GM12878 (cell line): ENCODE results near the gene AP2S1.
"Not testable (repeated sequence)": the region's sequence is repeated elsewhere in the genome, so short reads cannot be mapped to it uniquely, and the experiment has no call there.

Experiments
- ATF2 ChIP-seq: IDR thresholded peaks from 2 replicates; pipeline ENCODE4 v1.6.1; 2012; ENCODE audit warnings: low read length, inconsistent platforms
- BCL3 ChIP-seq: IDR thresholded peaks from 2 replicates; pipeline ENCODE4 v1.6.1; 2011; ENCODE audit warnings: borderline replicate concordance, low read depth, mild to moderate bottlenecking, moderate library complexity, low read length; ENCODE audit not compliant: insufficient read depth, poor library complexity, severe bottlenecking
- CTCF ChIP-seq, 3 experiments: IDR thresholded peaks in 2 of 3; conservative IDR thresholded peaks in 1 of 3; 2 replicates each; pipeline ENCODE4 v1.5.1; 2011; ENCODE audit warnings: low read depth in 3 of 3, low read length in 3 of 3, mild to moderate bottlenecking in 3 of 3, control low read depth in 2 of 3, moderate library complexity in 2 of 3, inconsistent platforms in 1 of 3, mixed read lengths in 1 of 3; ENCODE audit not compliant: control insufficient read depth in 2 of 3, insufficient read depth in 1 of 3; ENCODE audit errors: extremely low read depth in 1 of 3
- EP300 ChIP-seq, 2 experiments: fragments of 150-350 bp in 1 of 2; IDR thresholded peaks; 2 replicates each; pipeline ENCODE4 v1.6.1; 2011 to 2012; ENCODE audit warnings: low read depth in 2 of 2, low read length in 2 of 2, borderline replicate concordance in 1 of 2, improper control_type of control experiment in 1 of 2, inconsistent platforms in 1 of 2; ENCODE audit not compliant: control insufficient read depth in 1 of 2
- ESRRA ChIP-seq: IDR thresholded peaks from 2 replicates; pipeline ENCODE4 v1.6.1; 2012; ENCODE audit warnings: mild to moderate bottlenecking, low read length, improper control_type of control experiment
- IRF3 ChIP-seq: fragments of 450-650 bp; IDR thresholded peaks from 2 replicates; pipeline ENCODE4 v1.6.1; 2014; ENCODE audit warnings: mild to moderate bottlenecking
- MXI1 ChIP-seq: fragments of 150-350 bp; IDR thresholded peaks from 2 replicates; pipeline ENCODE4 v1.6.1; 2011; ENCODE audit warnings: low read depth, mild to moderate bottlenecking, inconsistent platforms, low read length, improper control_type of control experiment
- NRF1 ChIP-seq: conservative IDR thresholded peaks from 2 replicates; pipeline ENCODE4 v1.6.1; 2011; ENCODE audit warnings: mild to moderate bottlenecking, low read depth, low read length, improper control_type of control experiment
- POLR2AphosphoS2 ChIP-seq: IDR thresholded peaks from 2 replicates; pipeline ENCODE4 v1.6.1; 2011; ENCODE audit warnings: low read depth, mild to moderate bottlenecking, low read length, improper control_type of control experiment, moderate library complexity
- POLR2AphosphoS5 ChIP-seq: IDR thresholded peaks from 2 replicates; pipeline ENCODE4 v1.6.1; 2011; ENCODE audit warnings: mild to moderate bottlenecking, low read length, inconsistent platforms
- RBBP5 ChIP-seq: fragments of 200-600 bp; sonication (generic); conservative IDR thresholded peaks from 2 replicates; pipeline ENCODE4 v1.6.1; 2016
- SP1 ChIP-seq: IDR thresholded peaks from one replicate; pipeline ENCODE4 v1.6.1; 2011; ENCODE audit warnings: low read depth, low read length
- ZNF274 ChIP-seq: IDR thresholded peaks from one replicate; pipeline ENCODE4 v1.8.0; 2011; ENCODE audit not compliant: insufficient read length, insufficient read depth

- not testable (repeated sequence) for TF ChIP-seq ZNF274; CTCF (IDR thresholded peaks at IDR 0.05 in 2 of 3, conservative IDR thresholded peaks at IDR 0.05 in 1 of 3; ENCODE audit: control insufficient read depth in 2 of 3, extremely low read depth in 1 of 3, insufficient read depth in 1 of 3, low read depth in 3 of 3, low read length in 3 of 3); ESRRA; BCL3; NRF1; MXI1; POLR2AphosphoS5; ATF2; RBBP5; EP300 (IDR thresholded peaks at IDR 0.05; ENCODE audit: borderline replicate concordance in 1 of 2, control insufficient read depth in 1 of 2, low read depth in 2 of 2, low read length in 2 of 2); SP1; POLR2AphosphoS2; IRF3
Observed at GRCh38 chr19:46822410-46822787, 28.2 kb downstream of the AP2S1 start.
